Stomach (tissue), 9 donors: Measurements from ENCODE around the gene GBX1. TPM values are rescaled to one million over a fixed set of nuclear protein-coding genes. Genes with fewer than 3 reads are reported as not detected.
A peak's percentile ranks its signal among the peaks of the same experiment; 100 is the strongest.

Experiments
- DNase-seq, 2 donors: peaks; one replicate each; pipeline versions ENCODE4 v3.0.0 to v3.0.0-alpha.2; 2013 to 2019
- H3K27ac ChIP-seq, 5 donors: fragments of 200-600 bp in 4 of 5; sonication (generic) in 4 of 5; one replicate each; pipeline ENCODE4 v1.5.1; 2013 to 2019; ENCODE audit warnings: mild to moderate bottlenecking in 1 of 5, moderate library complexity in 1 of 5
- H3K27me3 ChIP-seq, 3 donors: fragments of 200-600 bp; sonication (generic); one replicate each; pipeline ENCODE4 v1.5.1; 2017 to 2019; ENCODE audit warnings: mixed run types in 1 of 3
- H3K36me3 ChIP-seq, 4 donors: fragments of 200-600 bp; sonication (generic); 1 replicate in 3 of 4; 2 replicates in 1 of 4; pipeline ENCODE4 v1.5.1; 2016 to 2019
- H3K4me1 ChIP-seq, 4 donors: fragments of 200-600 bp; sonication (generic); one replicate each; pipeline ENCODE4 v1.5.1; 2016 to 2019
- H3K4me3 ChIP-seq, 4 donors: fragments of 200-600 bp; sonication (generic) in 3 of 4; one replicate each; pipeline ENCODE4 v1.5.1; 2016 to 2019; ENCODE audit warnings: mild to moderate bottlenecking in 1 of 4
- H3K9me3 ChIP-seq, 4 donors: fragments of 200-600 bp; sonication (generic); one replicate each; pipeline ENCODE4 v1.5.1; 2016 to 2019
- CTCF ChIP-seq, 7 experiments: fragments of 450-650 bp in 4 of 7; fragments of 200-600 bp in 3 of 7; sonication (generic) in 3 of 7; IDR thresholded peaks; one replicate each; pipeline ENCODE4 v1.5.1; 2016 to 2019; ENCODE audit warnings: antibody characterized with exemption in 7 of 7, control low read depth in 2 of 7, mild to moderate bottlenecking in 1 of 7
- EP300 ChIP-seq: sonication (generic); formaldehyde crosslinking; IDR thresholded peaks from one replicate; pipeline ENCODE4 v1.6.1; 2017; ENCODE audit warnings: antibody characterized with exemption
- POLR2A ChIP-seq, 4 donors: fragments of 450-650 bp; IDR thresholded peaks; one replicate each; pipeline ENCODE4 v1.6.1; 2016; ENCODE audit warnings: antibody characterized with exemption in 4 of 4, control low read depth in 2 of 4, mild to moderate bottlenecking in 1 of 4, moderate library complexity in 1 of 4
- POLR2AphosphoS5 ChIP-seq, 3 donors: sonication (generic); formaldehyde crosslinking; IDR thresholded peaks; one replicate each; pipeline ENCODE4 v1.6.1; 2016; ENCODE audit warnings: antibody characterized with exemption in 3 of 3
- WGBS, 5 donors: extraction: QIAGEN DNeasy Blood & Tissue Kit in 3 of 5; methylation state at CpG; one replicate each; pipeline versions ENCODE4 v1.1.5 to v1.1.7; 2013 to 2018; 5-methylcytosine and 5-hydroxymethylcytosine counted together
- intact Hi-C: fragments of 100-400 bp; cut with DNase I; formaldehyde crosslinking; loops from one replicate; pipeline ENCODE4 v1.15.1; 2023; ENCODE audit warnings: low total_unique reads
- polyA plus RNA-seq, 3 donors: library from polyadenylated mRNA; stranded (reverse); fragments of 200-250 nt; gene quantifications; one replicate each; pipeline ENCODE4 v1.2.3, GENCODE V29; 2013
- total RNA-seq, 5 donors: library from RNA; depleted of rRNA; stranded (reverse); fragments of >200 nt; gene quantifications; one replicate each; pipeline versions ENCODE4 v1.1.0 to v1.2.3, GENCODE V29; 2014 to 2016
- donor health status: healthy with polysubstance abuse.
- donor health status: Bipolar disorder and iron deficiency.
- donor health status: healthy.

The GBX1 gene
- total and polyA plus RNA-seq, 8 donors, result not detected

DNA sequence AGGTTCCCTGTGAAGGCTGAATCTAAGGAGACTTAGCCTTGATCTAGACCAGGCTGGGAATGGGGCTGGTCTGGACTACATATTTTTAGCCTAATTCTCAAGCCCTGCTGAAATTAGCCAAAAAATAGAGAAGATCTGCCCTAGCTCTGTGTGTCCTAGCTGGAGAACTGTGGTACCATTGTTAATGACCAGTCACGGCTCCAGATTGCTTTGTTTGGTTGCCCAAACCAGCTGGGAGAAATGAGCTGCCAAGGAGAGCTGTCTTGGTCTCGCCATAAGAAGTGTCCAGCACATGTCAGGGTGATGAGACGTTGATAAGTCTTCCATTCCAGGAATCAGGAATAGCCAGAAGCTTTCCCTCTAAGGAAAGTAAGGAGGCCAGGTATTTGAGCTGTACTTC is 20.7 kb downstream of the GBX1 start:
- 58 to 68% (median 61%) methylated on average over 3 of the region's 3 CpGs for WGBS, 5 donors
- Histone ChIP-seq H3K4me1 (peaks cover 0 to 10% (median 1%) of the 10 kb centered on the region in 4 donors), H3K27ac (no peak overlapping the region), H3K9me3 (no peaks in the 10 kb centered on the region), H3K27me3 (peaks cover 0 to 26% (median 5%) of the 10 kb centered on the region in 3 donors), H3K36me3 (peaks cover 17 to 36% (median 35%) of the 10 kb centered on the region in 4 donors), H3K4me3 (no peak overlapping the region)
- TF ChIP-seq POLR2A (IDR thresholded peaks at IDR 0.05) (no peak), EP300 (no peak), CTCF (IDR thresholded peaks at IDR 0.05) (no peak), POLR2AphosphoS5 (IDR thresholded peaks at IDR 0.05) (no peak)
- intact Hi-C loops, result no loop called here
- peak in 1 of 2 donors; percentile 10 for DNase-seq

DNA sequence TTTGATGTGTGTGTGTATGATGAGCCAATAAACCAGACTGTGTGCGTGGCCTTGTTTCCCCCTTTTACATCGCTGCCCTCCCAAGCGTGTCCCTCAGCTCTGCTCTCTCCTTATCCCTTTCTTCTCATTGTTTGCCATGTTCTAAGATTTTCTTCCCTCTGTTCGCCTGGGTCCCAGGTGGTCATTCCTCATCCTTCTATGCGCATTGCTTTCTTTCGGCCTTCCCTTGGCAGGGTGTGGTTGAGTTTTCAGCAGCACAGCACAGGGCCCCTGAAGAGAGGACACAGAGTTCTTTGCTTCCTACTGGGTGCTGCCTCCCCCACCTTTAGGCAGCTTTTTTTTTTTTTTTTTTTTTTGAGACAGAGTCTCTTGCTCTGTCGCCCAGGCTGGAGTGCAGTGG is 23.1 kb downstream of the GBX1 start:
- WGBS, 5 donors, result 97 to 99% (median 97%) methylated on average over 7 of the region's 7 CpGs
- Histone ChIP-seq H3K4me1 (peaks cover 0 to 10% (median 1%) of the 10 kb centered on the region in 4 donors), H3K4me3 (no peak overlapping the region), H3K9me3 (no peaks in the 10 kb centered on the region), H3K27ac (no peak overlapping the region), H3K27me3 (peaks cover 0 to 5% (median 5%) of the 10 kb centered on the region in 3 donors), H3K36me3 (peaks cover 21 to 60% (median 59%) of the 10 kb centered on the region in 4 donors)
- TF ChIP-seq POLR2A (IDR thresholded peaks at IDR 0.05), result no peak
- intact Hi-C loops, result no loop called here
- DNase-seq, result no peak

DNA sequence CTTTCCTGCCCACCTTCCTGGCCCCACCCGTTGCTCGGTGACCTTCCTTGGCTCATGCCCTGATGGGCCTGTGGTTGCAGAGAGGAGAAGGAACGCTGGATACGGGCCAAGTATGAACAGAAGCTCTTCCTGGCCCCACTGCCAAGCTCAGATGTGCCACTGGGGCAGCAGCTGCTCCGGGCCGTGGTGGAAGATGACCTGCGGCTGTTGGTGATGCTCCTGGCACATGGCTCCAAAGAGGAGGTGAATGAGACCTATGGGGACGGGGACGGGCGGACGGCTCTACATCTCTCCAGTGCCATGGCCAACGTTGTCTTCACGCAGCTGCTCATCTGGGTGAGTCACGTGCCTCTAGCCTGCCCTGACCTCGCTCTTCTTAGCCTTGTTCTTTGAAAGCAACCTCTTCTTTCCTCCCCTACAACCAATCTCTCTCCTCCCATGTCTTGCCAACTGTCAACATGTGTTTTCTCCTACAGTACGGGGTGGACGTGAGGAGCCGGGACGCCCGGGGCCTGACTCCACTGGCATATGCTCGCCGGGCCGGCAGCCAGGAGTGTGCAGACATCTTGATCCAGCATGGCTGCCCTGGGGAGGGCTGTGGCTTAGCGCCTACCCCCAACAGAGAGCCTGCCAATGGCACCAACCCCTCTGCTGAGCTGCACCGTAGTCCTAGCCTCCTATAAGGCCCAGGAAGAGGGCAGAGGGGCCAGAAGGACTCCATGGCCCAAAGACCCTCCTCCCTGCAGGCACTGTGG is 24.1 kb downstream of the GBX1 start:
- Histone ChIP-seq H3K9me3 (no peaks in the 10 kb centered on the region), H3K27ac (no peak overlapping the region), H3K4me1 (peaks cover 0 to 10% (median 1%) of the 10 kb centered on the region in 4 donors), H3K27me3 (no peaks in the 10 kb centered on the region), H3K36me3 (peaks cover 21 to 68% (median 67%) of the 10 kb centered on the region in 4 donors), H3K4me3 (no peak overlapping the region)
- peak; percentile 24 to 30 for DNase-seq
- intact Hi-C loops, result no loop called here
- WGBS, 5 donors, result 79 to 85% (median 81%) methylated on average over 25 of the region's 25 CpGs
- TF ChIP-seq EP300, result no peak
- TF ChIP-seq CTCF (IDR thresholded peaks at IDR 0.05), result no peak
- no peak for TF ChIP-seq POLR2AphosphoS5 (IDR thresholded peaks at IDR 0.05)
- no peak for TF ChIP-seq POLR2A (IDR thresholded peaks at IDR 0.05)

- Histone ChIP-seq H3K27ac (no peak overlapping the region), H3K4me3 (no peak overlapping the region), H3K4me1 (peaks cover 0 to 10% (median 0%) of the 10 kb centered on the region in 4 donors), H3K27me3 (no peaks in the 10 kb centered on the region), H3K9me3 (no peaks in the 10 kb centered on the region), H3K36me3 (peaks cover 21 to 76% (median 75%) of the 10 kb centered on the region in 4 donors)
- TF ChIP-seq CTCF (IDR thresholded peaks at IDR 0.05) (no peak), POLR2AphosphoS5 (IDR thresholded peaks at IDR 0.05) (no peak), EP300 (no peak), POLR2A (IDR thresholded peaks at IDR 0.05) (no peak)
- 32 to 66% (median 38%) methylated on average over 9 to 10 of the region's 10 CpGs for WGBS, 5 donors
- intact Hi-C loops, result no loop called here
- DNase-seq, result peak; percentile 24 to 72
These were observed 24.8 kb downstream of the GBX1 start for GRCh38 chr7:151142686-151143040.
